ENCODE results near the gene YPEL2.

YPEL2 gene

DNA sequence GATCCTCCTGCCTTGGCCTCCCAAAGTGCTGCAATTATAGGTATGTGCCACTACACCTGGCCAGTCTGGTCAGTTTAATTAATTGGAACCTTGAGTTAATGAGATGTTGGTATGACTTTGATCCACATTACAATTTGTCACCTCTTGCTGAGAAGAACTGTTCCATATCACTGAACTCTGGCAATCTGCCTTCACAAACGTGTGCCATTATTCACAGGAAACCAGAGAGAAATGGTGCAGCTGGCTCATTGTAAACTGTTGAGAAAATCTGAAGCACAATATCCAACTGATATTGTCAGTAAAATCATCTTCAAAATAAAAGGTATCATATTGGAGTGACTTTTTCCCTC is 39.3 kb upstream of the YPEL2 start:
- Histone ChIP-seq H3K27ac (no peak overlapping the region), H3K36me3 (no peaks in the 10 kb centered on the region), H3K4me1 (no peaks in the 10 kb centered on the region), H3K4me3 (no peak overlapping the region), H3K27me3 (no peaks in the 10 kb centered on the region), H3K9me3 (no peaks in the 10 kb centered on the region)
- TF ChIP-seq, protein P1, sequence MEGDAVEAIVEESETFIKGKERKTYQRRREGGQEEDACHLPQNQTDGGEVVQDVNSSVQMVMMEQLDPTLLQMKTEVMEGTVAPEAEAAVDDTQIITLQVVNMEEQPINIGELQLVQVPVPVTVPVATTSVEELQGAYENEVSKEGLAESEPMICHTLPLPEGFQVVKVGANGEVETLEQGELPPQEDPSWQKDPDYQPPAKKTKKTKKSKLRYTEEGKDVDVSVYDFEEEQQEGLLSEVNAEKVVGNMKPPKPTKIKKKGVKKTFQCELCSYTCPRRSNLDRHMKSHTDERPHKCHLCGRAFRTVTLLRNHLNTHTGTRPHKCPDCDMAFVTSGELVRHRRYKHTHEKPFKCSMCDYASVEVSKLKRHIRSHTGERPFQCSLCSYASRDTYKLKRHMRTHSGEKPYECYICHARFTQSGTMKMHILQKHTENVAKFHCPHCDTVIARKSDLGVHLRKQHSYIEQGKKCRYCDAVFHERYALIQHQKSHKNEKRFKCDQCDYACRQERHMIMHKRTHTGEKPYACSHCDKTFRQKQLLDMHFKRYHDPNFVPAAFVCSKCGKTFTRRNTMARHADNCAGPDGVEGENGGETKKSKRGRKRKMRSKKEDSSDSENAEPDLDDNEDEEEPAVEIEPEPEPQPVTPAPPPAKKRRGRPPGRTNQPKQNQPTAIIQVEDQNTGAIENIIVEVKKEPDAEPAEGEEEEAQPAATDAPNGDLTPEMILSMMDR (IDR thresholded peaks at IDR 0.05), result no peak
- intact Hi-C loops (cut with DNase I; ENCODE audit: low total_unique reads), result no loop called here
- no peak for DNase-seq

DNA sequence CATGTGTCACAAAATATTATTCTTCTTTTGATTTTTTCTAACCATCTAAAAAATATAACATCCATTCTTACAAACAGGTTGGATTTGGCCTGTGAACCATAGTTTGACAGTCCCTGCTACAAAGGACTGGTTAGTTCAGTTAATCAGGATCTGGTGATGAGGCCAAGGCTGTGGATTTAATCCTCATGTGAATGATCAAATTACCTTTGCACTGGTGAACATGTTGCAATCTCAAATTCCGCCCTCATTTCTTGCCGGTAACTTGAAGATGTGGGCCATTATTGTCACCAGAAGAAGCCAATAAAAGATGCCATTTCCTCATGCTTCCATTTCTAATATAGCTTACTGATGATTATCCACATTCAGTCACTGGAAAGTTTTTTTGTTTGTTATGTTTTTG is 35.3 kb upstream of the YPEL2 start:
- TF ChIP-seq, protein P1 (IDR thresholded peaks at IDR 0.05), result no peak
- Histone ChIP-seq H3K27me3 (no peaks in the 10 kb centered on the region), H3K4me1 (no peaks in the 10 kb centered on the region), H3K36me3 (no peaks in the 10 kb centered on the region), H3K4me3 (no peak overlapping the region), H3K9me3 (no peaks in the 10 kb centered on the region), H3K27ac (no peak overlapping the region)
- intact Hi-C loops (cut with DNase I; ENCODE audit: low total_unique reads), result no loop called here
- DNase-seq, result no peak

DNA sequence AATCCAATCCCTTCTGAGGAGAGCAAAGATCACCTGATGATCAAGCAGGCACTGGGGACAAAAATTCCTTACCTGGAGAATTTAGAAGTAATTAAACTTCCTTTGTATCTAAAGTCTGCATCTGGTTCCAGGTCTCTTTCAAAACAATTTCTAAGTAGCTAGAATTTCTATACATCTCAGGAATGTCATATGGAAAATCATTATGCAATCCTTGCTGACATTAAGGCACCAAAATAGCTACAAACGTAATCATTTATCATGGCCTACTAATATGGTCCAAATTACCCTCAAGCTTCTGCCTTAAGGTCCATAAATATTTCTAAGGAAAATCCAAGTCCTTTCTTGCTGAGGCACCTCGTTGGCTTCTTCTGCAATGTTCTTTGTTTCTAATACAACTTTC is 32.9 kb upstream of the YPEL2 start:
- intact Hi-C loops (cut with DNase I; ENCODE audit: low total_unique reads), result no loop called here
- H3K27ac ChIP-seq, result no peak overlapping the region
- no peaks in the 10 kb centered on the region for H3K36me3 ChIP-seq
- TF ChIP-seq, protein P1 (IDR thresholded peaks at IDR 0.05), result no peak
- H3K27me3 ChIP-seq, result no peaks in the 10 kb centered on the region
- H3K4me3 ChIP-seq, result no peak overlapping the region
- no peaks in the 10 kb centered on the region for H3K4me1 ChIP-seq
- no peaks in the 10 kb centered on the region for H3K9me3 ChIP-seq
- no peak for DNase-seq

DNA sequence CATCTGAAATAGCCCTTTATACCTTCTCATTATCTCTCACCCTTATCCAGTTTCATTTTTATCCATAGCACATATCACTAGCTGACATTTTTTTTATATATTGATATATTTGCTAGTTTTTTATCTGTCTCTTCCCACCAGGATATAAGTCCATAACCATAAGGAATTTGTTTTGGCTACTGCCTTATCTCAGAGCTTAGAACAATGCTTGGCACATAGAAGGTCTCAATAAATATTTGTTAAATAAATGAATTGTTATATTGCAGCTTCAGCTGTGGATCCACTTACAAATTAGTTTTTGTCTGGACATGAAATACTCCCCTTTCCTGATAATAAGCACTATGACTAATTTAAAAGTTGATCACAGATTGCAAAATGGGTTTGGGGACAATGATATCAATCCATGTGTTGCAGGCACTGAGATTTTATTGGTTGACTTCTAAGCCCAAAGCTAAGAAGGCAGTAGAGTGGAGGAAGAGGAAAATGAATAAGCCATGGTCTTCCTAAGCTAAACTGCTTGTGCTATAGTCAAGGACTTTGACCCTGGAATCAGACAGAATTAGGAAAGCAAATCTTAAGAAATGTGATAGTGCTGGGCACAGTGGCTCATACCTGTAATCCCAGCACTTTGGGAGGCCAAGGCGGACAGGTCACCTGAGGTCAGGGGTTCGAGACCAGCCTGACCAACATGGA is 31.9 kb upstream of the YPEL2 start:
- no peak overlapping the region for H3K4me3 ChIP-seq
- H3K4me1 ChIP-seq, result no peaks in the 10 kb centered on the region
- TF ChIP-seq, protein P1 (IDR thresholded peaks at IDR 0.05), result no peak
- no peaks in the 10 kb centered on the region for H3K9me3 ChIP-seq
- no peaks in the 10 kb centered on the region for H3K36me3 ChIP-seq
- intact Hi-C loops (cut with DNase I; ENCODE audit: low total_unique reads), result no loop called here
- no peak for DNase-seq
- H3K27ac ChIP-seq, result no peak overlapping the region
- H3K27me3 ChIP-seq, result no peaks in the 10 kb centered on the region

DNA sequence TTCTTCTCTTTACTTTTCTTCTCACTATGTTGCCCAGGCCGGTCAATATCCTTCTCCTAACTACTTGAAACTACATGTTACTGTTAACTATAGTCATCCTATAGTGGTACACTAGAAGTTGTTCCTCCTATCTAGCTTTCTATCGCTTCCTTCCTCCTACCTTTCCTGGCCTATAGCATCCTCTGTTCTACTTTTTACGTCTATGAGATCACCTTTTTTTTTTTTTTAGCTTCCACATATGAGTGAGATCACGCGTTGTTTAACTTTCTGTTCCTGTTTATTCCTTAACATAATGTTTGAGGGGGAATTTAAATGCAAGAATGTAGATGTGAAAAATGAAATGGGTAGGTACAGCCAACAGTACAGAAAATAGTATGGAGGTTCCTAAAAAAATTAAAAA is 30.5 kb upstream of the YPEL2 start:
- Histone ChIP-seq H3K27ac (no peak overlapping the region), H3K36me3 (no peaks in the 10 kb centered on the region), H3K9me3 (no peaks in the 10 kb centered on the region), H3K27me3 (no peaks in the 10 kb centered on the region), H3K4me3 (no peak overlapping the region), H3K4me1 (no peaks in the 10 kb centered on the region)
- no peak for DNase-seq
- TF ChIP-seq, protein P1 (IDR thresholded peaks at IDR 0.05), result no peak
- intact Hi-C loops (cut with DNase I; ENCODE audit: low total_unique reads), result no loop called here

DNA sequence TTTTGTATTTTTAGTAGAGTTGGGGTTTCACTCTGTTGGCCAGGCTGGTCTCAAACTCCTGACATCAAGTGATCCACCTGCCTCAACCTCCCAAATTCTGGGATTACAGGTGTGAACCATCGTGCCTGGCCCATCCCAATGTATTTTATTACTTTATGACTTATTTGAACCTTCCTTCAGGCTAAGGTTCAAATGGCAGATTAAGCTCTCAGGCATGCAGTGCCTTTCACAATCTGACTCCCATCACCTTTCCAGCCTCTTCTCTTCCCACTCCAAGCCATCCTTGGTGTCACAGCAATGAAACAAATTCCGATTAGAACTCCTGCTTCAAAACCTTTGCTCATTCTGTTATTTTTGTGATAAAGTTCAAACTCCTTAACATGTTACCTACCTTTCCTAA is 26.6 kb upstream of the YPEL2 start:
- H3K36me3 ChIP-seq, result no peaks in the 10 kb centered on the region
- no peak for DNase-seq
- intact Hi-C loops (cut with DNase I; ENCODE audit: low total_unique reads), result no loop called here

More for the DNA sequence above, 26.6 kb upstream of the YPEL2 start:
- H3K27me3 ChIP-seq, result no peaks in the 10 kb centered on the region
- no peak overlapping the region for H3K27ac ChIP-seq
- H3K4me3 ChIP-seq, result no peak overlapping the region
- TF ChIP-seq, protein P1 (IDR thresholded peaks at IDR 0.05), result no peak
- H3K9me3 ChIP-seq, result no peaks in the 10 kb centered on the region
- H3K4me1 ChIP-seq, result no peaks in the 10 kb centered on the region

Measured in tibial artery (tissue), 4 donors.